Measurements from ENCODE around the gene CYSLTR1. TPM values are rescaled to one million over a fixed set of nuclear protein-coding genes. Genes with fewer than 3 reads are reported as not detected.

Gene CYSLTR1
- total RNA-seq, 1 donor from 2014 or later, result 10.2 TPM

Other genes starting within 250 kb of the CYSLTR1 start
- 1,005 and 1,045 TPM in 2 replicates for gene PGK1, start 223.4 kb downstream of the CYSLTR1 start, total RNA-seq
- 16.8 and 17.0 TPM in 2 replicates for gene TAF9B, start 188.0 kb downstream of the CYSLTR1 start, total RNA-seq

All from activated T-helper 2 cell treated with anti-CD3 and anti-CD28 coated beads, Interferon-gamma antibody, Interleukin-2, Interleukin-4, amounts not matched to agents 10 μg/mL and 5 μg/mL and 100 μg/mL, durations not matched to agents 14 hours and 24 hours and 36 hours (primary cell).